AG09309 (cell line): ENCODE measurements around the gene APOBEC3G.
A peak's percentile ranks its signal among the peaks of the same experiment; 100 is the strongest.
"Not testable (repeated sequence)": the region's sequence is repeated elsewhere in the genome, so short reads cannot be mapped to it uniquely, and the experiment has no call there.

Experiments used
- DNase-seq: peaks from one replicate; pipeline ENCODE4 v3.0.0-alpha.2; 2010; ENCODE audit warnings: low read depth
- H3K4me3 ChIP-seq: 2 replicates; pipeline ENCODE4 v1.5.1; 2011; ENCODE audit warnings: mild to moderate bottlenecking, low read depth, low read length, moderate library complexity; ENCODE audit not compliant: control insufficient read depth
- TF ChIP-seq, protein P1 (sequence below): IDR thresholded peaks from 2 replicates; pipeline ENCODE4 v1.5.1; 2011; ENCODE audit warnings: mild to moderate bottlenecking, low read depth, low read length, inconsistent platforms; ENCODE audit not compliant: insufficient read depth, control insufficient read depth; ENCODE audit errors: missing control alignments

APOBEC3G gene

DNA sequence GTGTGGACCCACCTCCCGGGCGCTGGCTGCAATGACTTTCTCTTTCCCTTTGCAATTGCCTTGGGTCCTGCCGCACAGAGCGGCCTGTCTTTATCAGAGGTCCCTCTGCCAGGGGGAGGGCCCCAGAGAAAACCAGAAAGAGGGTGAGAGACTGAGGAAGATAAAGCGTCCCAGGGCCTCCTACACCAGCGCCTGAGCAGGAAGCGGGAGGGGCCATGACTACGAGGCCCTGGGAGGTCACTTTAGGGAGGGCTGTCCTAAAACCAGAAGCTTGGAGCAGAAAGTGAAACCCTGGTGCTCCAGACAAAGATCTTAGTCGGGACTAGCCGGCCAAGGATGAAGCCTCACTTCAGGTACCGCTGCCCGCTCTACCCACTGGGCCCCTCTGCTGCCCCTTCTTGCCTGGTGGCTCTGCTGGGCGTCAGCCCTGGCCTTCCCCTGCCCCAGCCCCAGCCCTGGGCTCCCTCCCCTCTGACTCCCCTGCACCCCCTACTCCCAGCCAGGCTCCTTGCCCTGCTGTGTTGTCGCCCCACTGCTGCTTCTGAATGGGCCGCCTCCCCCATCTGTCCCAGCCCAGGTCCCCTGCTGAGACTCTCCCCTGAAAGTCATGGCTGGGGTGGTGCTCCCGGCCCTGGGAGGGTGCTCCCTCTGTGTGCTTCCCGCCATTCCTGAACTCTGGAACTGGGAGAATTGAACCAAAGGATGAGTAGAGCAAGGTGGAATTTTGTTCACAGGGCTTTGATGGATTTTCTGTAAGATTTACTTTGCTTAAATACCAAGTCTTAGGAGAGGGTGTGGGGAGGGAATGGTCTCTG, at the start of gene APOBEC3G:
APOBEC3G (plus strand) TSS at position 250 of the 815 bp plus-strand sequence; CDS start at position 337, 87 bp downstream.
- peak; percentile 5 for DNase-seq
- peak within 1 kb of the TSS; percentile 45 for H3K4me3 ChIP-seq

DNA sequence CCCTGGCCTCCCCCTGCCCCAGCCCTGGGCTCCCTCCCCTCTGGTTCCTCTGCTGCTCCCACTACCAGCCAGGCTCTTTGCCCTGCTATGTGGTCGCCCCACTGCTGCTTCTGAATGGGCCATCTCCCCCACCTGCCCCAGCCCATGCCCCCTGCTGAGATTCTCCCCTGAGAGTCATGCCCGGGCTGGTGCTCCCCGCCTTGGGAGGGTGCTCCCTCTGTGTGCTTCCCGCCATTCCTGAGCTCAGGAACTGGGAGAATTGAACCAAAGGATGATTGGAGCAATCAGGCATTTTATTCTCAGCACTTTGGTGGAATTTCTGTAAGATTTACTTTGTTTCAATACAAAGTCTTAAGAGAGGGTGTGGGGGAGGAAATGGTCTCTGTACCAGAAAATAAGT, 49.4 kb upstream of the APOBEC3G start:
- TF ChIP-seq, protein P1, sequence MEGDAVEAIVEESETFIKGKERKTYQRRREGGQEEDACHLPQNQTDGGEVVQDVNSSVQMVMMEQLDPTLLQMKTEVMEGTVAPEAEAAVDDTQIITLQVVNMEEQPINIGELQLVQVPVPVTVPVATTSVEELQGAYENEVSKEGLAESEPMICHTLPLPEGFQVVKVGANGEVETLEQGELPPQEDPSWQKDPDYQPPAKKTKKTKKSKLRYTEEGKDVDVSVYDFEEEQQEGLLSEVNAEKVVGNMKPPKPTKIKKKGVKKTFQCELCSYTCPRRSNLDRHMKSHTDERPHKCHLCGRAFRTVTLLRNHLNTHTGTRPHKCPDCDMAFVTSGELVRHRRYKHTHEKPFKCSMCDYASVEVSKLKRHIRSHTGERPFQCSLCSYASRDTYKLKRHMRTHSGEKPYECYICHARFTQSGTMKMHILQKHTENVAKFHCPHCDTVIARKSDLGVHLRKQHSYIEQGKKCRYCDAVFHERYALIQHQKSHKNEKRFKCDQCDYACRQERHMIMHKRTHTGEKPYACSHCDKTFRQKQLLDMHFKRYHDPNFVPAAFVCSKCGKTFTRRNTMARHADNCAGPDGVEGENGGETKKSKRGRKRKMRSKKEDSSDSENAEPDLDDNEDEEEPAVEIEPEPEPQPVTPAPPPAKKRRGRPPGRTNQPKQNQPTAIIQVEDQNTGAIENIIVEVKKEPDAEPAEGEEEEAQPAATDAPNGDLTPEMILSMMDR: no peak
- no peak for DNase-seq

DNA sequence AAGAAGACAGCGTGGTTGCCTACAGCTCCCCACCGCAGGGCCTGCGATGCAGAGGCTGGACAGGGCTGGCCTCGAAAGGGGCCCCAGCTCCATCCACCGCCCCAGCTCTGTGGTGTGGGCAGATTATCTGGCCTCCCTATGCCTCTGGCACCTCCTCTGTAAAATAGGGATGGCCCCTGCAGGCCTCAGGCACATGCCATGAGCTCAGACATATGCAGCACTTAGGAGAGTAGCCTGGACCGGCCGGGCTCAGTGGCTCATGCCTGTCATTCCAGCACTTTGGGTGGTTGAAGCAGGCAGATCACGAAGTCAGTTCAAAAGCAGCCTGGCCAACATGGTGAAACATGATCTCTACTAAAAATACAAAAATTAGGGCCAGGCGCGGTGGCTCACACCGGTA, 48.8 kb upstream of the APOBEC3G start:
- DNase-seq: no peak
- TF ChIP-seq, protein P1: no peak
- H3K4me3 ChIP-seq: no peak overlapping the region

More for the DNA sequence above, 49.4 kb upstream of the APOBEC3G start:
- no peak overlapping the region for H3K4me3 ChIP-seq

DNA sequence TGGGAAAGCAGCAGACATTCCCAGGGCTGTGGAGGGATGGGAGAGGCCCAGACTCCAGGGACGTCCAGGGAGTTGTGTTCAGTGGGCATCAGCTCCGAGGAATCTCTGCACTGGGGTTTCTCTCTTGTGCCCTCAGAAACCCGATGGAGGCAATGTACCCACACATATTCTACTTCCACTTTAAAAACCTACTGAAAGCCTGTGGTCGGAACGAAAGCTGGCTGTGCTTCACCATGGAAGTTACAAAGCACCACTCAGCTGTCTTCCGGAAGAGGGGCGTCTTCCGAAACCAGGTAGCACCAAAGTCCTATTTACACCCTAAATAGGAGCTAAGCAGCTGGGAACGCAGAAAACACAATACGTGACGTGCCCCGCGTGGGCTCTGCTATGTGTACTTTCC, 47.8 kb upstream of the APOBEC3G start:
- no peak for DNase-seq
- TF ChIP-seq, protein P1: no peak
- no peak overlapping the region for H3K4me3 ChIP-seq

DNA sequence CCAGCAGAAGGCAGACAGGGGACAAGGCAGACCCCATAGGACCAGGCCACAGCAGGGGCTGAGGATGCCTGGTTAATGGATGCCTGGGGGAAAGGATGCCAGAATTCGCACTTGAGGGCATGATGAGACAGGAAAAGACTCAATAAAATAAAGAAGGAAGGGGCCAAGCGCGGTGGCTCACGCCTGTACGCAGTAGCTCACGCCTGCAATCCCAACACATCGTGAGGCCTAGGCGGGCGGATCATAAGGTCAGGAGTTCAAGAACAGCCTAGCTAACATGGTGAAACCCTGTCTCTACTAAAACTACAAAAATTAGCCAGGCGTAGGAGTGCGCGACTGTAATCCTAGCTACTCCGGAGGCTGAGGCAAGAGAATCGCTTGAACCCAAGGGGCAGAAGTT, 46.4 kb upstream of the APOBEC3G start:
- no peak overlapping the region for H3K4me3 ChIP-seq
- TF ChIP-seq, protein P1: no peak
- no peak for DNase-seq

DNA sequence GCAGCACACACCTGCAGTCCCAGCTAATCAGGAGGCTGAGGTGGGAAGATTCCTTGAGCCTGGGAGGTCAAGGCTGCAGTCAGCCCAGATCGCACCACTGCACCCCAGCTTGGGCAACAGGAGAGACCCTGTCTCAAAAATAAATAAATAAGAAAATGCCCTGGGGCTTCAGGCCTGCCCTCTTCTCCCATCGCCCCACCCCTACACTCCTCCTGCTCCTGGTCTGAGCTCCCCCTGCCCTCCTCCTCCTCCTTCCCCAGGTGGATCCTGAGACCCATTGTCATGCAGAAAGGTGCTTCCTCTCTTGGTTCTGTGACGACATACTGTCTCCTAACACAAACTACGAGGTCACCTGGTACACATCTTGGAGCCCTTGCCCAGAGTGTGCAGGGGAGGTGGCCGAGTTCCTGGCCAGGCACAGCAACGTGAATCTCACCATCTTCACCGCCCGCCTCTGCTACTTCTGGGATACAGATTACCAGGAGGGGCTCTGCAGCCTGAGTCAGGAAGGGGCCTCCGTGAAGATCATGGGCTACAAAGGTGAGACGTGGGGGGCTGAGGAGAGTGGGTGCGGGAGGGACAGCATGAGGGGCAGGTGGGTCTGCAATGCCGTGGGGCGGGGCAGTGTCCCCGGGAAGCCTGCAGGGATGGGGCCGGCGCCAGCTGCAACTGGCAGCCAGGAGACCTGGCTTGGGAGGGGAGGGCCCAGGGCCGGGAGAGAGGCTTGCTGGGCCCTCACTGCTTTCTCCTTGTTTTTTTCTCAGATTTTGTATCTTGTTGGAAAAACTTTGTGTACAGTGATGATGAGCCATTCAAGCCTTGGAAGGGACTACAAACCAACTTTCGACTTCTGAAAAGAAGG, 45.4 kb upstream of the APOBEC3G start:
- not testable (repeated sequence) for H3K4me3 ChIP-seq, DNase-seq

DNA sequence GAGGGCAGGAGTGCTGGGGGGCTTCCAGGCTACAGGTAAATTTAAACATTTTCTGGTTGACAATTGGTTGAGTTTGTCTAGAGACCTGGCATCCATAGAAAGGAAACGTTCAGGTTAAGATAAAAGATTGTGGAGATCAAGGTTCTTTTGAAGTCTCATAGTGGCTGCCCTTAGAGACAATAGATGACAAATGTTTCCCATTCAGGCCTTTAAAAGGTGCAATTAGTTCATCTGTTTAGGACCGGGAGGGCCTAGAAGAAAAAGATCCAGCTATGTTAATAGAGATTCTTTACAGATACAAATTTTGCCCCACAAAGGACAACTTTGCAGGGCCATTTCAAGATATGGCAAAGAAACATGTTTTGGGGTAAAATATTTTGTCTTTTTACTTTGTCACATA, 40.0 kb upstream of the APOBEC3G start:
- not testable (repeated sequence) for DNase-seq

More for the DNA sequence above, 40.0 kb upstream of the APOBEC3G start:
- not testable (repeated sequence) for H3K4me3 ChIP-seq
